Measurements from ENCODE around the gene ST6GALNAC4.
A peak's percentile ranks its signal among the peaks of the same experiment; 100 is the strongest.
"Not testable (repeated sequence)": the region's sequence is repeated elsewhere in the genome, so short reads cannot be mapped to it uniquely, and the experiment has no call there.

ST6GALNAC4 gene

DNA sequence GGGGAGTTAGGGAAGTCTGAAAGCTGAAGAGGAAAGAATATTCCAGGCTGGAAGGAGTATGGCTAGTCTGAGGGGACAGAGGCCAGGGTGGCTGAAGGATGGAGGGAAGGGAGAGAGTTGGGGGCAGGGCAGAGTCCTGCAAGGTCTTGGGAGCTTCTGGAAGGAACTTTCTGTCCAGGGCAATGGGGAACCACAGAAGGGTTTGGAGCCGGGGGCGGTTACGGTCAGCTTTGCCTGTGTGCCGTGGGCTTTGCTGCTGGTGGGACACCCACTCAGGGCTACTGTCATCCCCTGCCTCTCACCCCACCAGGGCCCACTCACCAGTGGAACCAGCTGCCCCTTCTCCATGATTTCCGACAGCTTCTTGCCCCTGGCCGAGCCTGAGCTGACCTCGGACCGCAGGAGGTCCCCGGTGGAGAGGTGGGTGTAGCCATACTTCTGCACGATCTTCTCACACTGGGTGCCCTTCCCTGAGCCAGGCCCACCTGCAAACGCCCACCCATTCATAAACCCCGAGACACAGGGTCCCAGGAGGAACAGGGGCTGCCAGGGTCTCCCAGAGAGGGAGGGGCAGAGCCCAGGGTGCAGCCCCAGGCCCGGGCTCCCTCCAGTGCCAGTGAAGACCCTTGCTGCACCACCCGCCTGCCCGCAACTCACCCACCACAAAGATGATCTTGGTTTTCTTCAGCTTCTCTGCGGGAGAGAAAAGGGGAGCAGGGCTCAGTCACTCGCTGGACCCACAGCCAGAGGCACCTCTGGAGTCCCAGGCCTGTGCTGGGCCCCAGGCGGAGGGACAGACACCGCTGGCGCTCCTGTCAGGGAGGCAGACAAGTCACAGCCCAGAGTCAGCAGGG is 44.2 kb downstream of the ST6GALNAC4 start:
- no peaks in the 10 kb centered on the region for H3K27me3 Mint-ChIP-seq
- H3K4me1 Mint-ChIP-seq (ENCODE audit: low read depth), result peaks cover 5% of the 10 kb centered on the region
- H3K9me3 Mint-ChIP-seq, result no peaks in the 10 kb centered on the region
- H3K36me3 Mint-ChIP-seq (ENCODE audit: low read depth), result no peaks in the 10 kb centered on the region
- H3K27ac Mint-ChIP-seq, result no peak overlapping the region
- H3K4me3 Mint-ChIP-seq, result no peak overlapping the region

- no peaks in the 10 kb centered on the region for H3K27me3 Mint-ChIP-seq
- no peaks in the 10 kb centered on the region for H3K9me3 Mint-ChIP-seq
- no peak overlapping the region for H3K4me3 Mint-ChIP-seq
- no peaks in the 10 kb centered on the region for H3K4me1 Mint-ChIP-seq (ENCODE audit: low read depth)
- no peaks in the 10 kb centered on the region for H3K36me3 Mint-ChIP-seq (ENCODE audit: low read depth)
- H3K27ac Mint-ChIP-seq, result peak overlapping the region; percentile 31
Observed at GRCh38 chr9:127871531-127871930, 45.3 kb downstream of the ST6GALNAC4 start.

GRCh38 chr9:127870887-127871286 is 46.0 kb downstream of the ST6GALNAC4 start:
- Mint-ChIP-seq H3K27ac (no peak overlapping the region), H3K27me3 (no peaks in the 10 kb centered on the region), H3K9me3 (no peaks in the 10 kb centered on the region), H3K4me3 (no peak overlapping the region), H3K36me3 (ENCODE audit: low read depth) (no peaks in the 10 kb centered on the region), H3K4me1 (ENCODE audit: low read depth) (peaks cover 2% of the 10 kb centered on the region)

DNA sequence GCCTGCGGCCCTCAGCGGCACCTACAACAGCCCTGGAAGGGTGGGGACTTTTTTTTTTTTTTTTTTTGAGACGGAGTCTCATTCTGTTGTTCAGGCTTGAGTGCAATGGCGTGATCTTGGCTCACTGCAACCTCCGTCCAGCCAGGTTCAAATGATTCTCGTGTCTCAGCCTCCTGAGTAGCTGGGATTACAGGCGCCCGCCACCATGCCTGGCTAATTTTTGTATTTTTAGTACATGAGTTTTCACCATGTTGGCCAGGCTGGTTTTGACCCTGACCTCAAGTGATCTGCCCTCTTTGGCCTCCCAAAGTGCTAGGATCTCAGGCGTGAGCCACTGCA is 46.7 kb downstream of the ST6GALNAC4 start:
- not testable (repeated sequence) for H3K9me3 Mint-ChIP-seq; H3K4me1 Mint-ChIP-seq (ENCODE audit: low read depth); H3K27me3 Mint-ChIP-seq; H3K27ac Mint-ChIP-seq; H3K4me3 Mint-ChIP-seq; H3K36me3 Mint-ChIP-seq (ENCODE audit: low read depth)

DNA sequence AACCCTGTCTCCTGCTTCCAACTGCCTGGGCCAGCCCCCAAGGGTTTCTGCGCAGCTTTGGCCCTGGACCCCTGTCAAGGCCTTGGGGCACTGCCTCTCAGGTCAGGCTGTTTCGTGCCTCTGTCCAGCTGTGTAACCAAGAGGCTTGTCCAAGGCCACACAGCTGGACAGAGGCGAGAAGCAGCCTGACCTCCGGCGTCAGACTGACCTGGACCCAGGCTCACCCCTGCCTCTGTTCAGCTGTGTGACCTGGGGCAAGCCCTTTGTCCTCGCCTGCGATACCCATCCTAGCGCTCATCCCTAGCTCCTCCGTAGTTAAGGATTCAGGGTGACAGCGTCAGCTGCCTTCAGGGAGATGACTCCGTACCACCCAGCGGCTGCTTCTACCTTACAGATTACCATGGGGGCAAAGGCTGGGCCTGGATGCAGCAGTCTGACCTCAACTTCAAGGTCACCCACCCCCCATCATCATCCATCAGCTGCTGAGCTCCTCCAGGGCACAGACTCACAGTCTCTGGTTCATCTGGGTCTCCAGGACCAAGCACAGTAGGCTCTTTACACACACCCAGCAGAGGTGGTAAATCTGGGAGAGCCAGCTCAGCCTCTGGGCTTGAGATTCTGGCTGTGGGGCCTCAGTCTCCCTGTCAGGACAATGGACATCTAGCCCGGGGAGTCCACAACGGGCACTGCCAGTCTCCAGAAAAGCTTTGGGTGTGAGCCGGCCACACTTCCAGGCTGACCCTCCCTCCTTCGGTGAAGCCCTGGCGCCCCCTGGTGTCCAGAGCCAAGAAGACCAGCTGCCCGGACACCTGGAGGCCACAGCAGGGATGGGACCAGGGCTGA is 47.3 kb downstream of the ST6GALNAC4 start:
- no peaks in the 10 kb centered on the region for H3K27me3 Mint-ChIP-seq
- no peak overlapping the region for H3K4me3 Mint-ChIP-seq
- H3K4me1 Mint-ChIP-seq (ENCODE audit: low read depth), result peaks cover 14% of the 10 kb centered on the region
- no peaks in the 10 kb centered on the region for H3K36me3 Mint-ChIP-seq (ENCODE audit: low read depth)
- no peak overlapping the region for H3K27ac Mint-ChIP-seq
- no peaks in the 10 kb centered on the region for H3K9me3 Mint-ChIP-seq

- Mint-ChIP-seq H3K4me1 (ENCODE audit: low read depth) (peaks cover 14% of the 10 kb centered on the region), H3K4me3 (no peak overlapping the region), H3K27ac (no peak overlapping the region), H3K9me3 (no peaks in the 10 kb centered on the region), H3K36me3 (ENCODE audit: low read depth) (no peaks in the 10 kb centered on the region), H3K27me3 (no peaks in the 10 kb centered on the region)
Observed at GRCh38 chr9:127868278-127868902, 48.5 kb downstream of the ST6GALNAC4 start.

- H3K27ac Mint-ChIP-seq, result no peak overlapping the region
- no peaks in the 10 kb centered on the region for H3K27me3 Mint-ChIP-seq
- H3K9me3 Mint-ChIP-seq, result no peaks in the 10 kb centered on the region
Observed at GRCh38 chr9:127867356-127868277, 49.2 kb downstream of the ST6GALNAC4 start.

DNA sequence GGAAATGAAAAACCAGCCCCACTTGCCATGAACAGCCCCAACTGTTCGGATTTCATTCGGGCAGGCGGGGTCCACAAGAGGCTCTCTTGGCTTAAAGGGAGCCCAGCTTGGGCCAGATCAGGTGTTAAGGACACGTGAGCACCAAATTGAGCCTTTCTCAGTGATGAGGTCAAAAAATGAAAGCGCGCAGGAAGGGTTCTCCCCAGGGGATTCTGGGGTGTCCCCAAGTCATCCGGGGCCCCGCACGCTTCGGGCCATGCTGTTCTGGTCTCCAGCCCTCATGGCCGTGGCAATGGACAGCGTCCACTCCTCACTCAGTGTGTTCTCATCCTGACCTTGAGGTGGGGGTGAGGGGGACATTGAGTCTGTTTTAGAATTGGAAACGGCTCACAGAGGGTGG is 50.3 kb downstream of the ST6GALNAC4 start:
- no peaks in the 10 kb centered on the region for H3K9me3 Mint-ChIP-seq
- H3K27me3 Mint-ChIP-seq, result no peaks in the 10 kb centered on the region
- no peaks in the 10 kb centered on the region for H3K36me3 Mint-ChIP-seq (ENCODE audit: low read depth)
- H3K27ac Mint-ChIP-seq, result no peak overlapping the region
- peaks cover 32% of the 10 kb centered on the region for H3K4me1 Mint-ChIP-seq (ENCODE audit: low read depth)
- no peak overlapping the region for H3K4me3 Mint-ChIP-seq

More at GRCh38 chr9:127867356-127868277, 49.2 kb downstream of the ST6GALNAC4 start:
- Mint-ChIP-seq H3K4me1 (ENCODE audit: low read depth) (peaks cover 21% of the 10 kb centered on the region), H3K36me3 (ENCODE audit: low read depth) (no peaks in the 10 kb centered on the region), H3K4me3 (no peak overlapping the region)

GRCh38 chr9:127865645-127866464 is 51.0 kb downstream of the ST6GALNAC4 start:
- Mint-ChIP-seq H3K36me3 (ENCODE audit: low read depth) (no peaks in the 10 kb centered on the region), H3K4me3 (no peak overlapping the region), H3K27ac (peak overlapping the region; percentile 42), H3K4me1 (ENCODE audit: low read depth) (peaks cover 39% of the 10 kb centered on the region), H3K9me3 (no peaks in the 10 kb centered on the region), H3K27me3 (no peaks in the 10 kb centered on the region)

GRCh38 chr9:127863191-127863621 is 53.6 kb downstream of the ST6GALNAC4 start:
- H3K4me3 Mint-ChIP-seq, result no peak overlapping the region
- no peaks in the 10 kb centered on the region for H3K9me3 Mint-ChIP-seq
- H3K36me3 Mint-ChIP-seq (ENCODE audit: low read depth), result no peaks in the 10 kb centered on the region
- peaks cover 49% of the 10 kb centered on the region for H3K4me1 Mint-ChIP-seq (ENCODE audit: low read depth)
- no peaks in the 10 kb centered on the region for H3K27me3 Mint-ChIP-seq
- peak overlapping the region; percentile 80 for H3K27ac Mint-ChIP-seq

- Mint-ChIP-seq H3K27ac (peak overlapping the region; percentile 80), H3K36me3 (ENCODE audit: low read depth) (no peaks in the 10 kb centered on the region), H3K27me3 (no peaks in the 10 kb centered on the region), H3K9me3 (no peaks in the 10 kb centered on the region), H3K4me3 (no peak overlapping the region), H3K4me1 (ENCODE audit: low read depth) (peaks cover 54% of the 10 kb centered on the region)
Observed at GRCh38 chr9:127862075-127863011, 54.5 kb downstream of the ST6GALNAC4 start.

DNA sequence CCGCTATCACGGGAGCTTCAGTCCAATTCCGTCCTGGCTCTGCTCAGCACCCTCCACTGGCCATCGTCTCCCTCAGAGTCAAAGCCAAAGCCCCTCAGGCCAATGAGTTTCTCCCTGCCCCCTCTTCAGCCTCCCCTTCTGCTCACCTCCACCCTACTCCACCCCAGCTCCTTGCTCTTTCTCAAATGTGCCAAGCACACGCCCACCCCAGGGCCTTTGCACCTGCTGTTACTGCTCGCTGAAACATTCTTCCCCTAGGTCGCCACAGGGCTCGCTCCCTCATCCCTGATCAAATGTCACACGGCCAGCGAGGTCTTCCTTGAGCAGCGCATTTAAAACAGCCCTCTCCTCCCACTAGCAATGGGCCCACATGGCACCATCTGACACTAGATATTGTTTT is 56.1 kb downstream of the ST6GALNAC4 start:
- no peak overlapping the region for H3K27ac Mint-ChIP-seq
- no peak overlapping the region for H3K4me3 Mint-ChIP-seq
- peaks cover 54% of the 10 kb centered on the region for H3K4me1 Mint-ChIP-seq (ENCODE audit: low read depth)
- H3K36me3 Mint-ChIP-seq (ENCODE audit: low read depth), result no peaks in the 10 kb centered on the region
- H3K9me3 Mint-ChIP-seq, result no peaks in the 10 kb centered on the region
- H3K27me3 Mint-ChIP-seq, result no peaks in the 10 kb centered on the region

- Mint-ChIP-seq H3K4me1 (ENCODE audit: low read depth) (peaks cover 53% of the 10 kb centered on the region), H3K27ac (no peak overlapping the region), H3K9me3 (no peaks in the 10 kb centered on the region), H3K27me3 (no peaks in the 10 kb centered on the region), H3K36me3 (ENCODE audit: low read depth) (no peaks in the 10 kb centered on the region), H3K4me3 (no peak overlapping the region)
Observed at GRCh38 chr9:127860260-127860659, 56.6 kb downstream of the ST6GALNAC4 start.

All from stimulated activated naive CD8-positive, alpha-beta T cell treated with anti-CD3 and anti-CD28 coated beads, Interleukin-15, Interleukin-2, amounts not matched to agents 100 ng/mL and 50 ng/mL, for 24 hours (primary cell).